HUES6 (cell line): Measurements from ENCODE around the gene RPS8.
"Not testable (repeated sequence)": the region's sequence is repeated elsewhere in the genome, so short reads cannot be mapped to it uniquely, and the experiment has no call there.

Experiments
- H3K27ac ChIP-seq: 2 replicates; pipeline ENCODE4 v1.7.0; 2013; ENCODE audit warnings: low read depth, mild to moderate bottlenecking, low read length, inconsistent platforms
- H3K27me3 ChIP-seq: 2 replicates; pipeline ENCODE4 v1.6.1; 2013; ENCODE audit warnings: low read length; ENCODE audit not compliant: control insufficient read depth, insufficient read depth
- H3K36me3 ChIP-seq: 2 replicates; pipeline ENCODE4 v1.6.1; 2013; ENCODE audit warnings: low read length; ENCODE audit not compliant: control insufficient read depth, insufficient read depth
- H3K4me1 ChIP-seq: 2 replicates; pipeline ENCODE4 v1.6.1; 2013; ENCODE audit warnings: low read length; ENCODE audit not compliant: control insufficient read depth, insufficient read depth
- H3K4me3 ChIP-seq: 2 replicates; pipeline ENCODE4 v1.5.1; 2013; ENCODE audit warnings: low read depth, low read length
- H3K9ac ChIP-seq: one replicate; pipeline ENCODE4 v1.6.1; 2013; ENCODE audit warnings: mild to moderate bottlenecking, low read length
- H3K9me3 ChIP-seq: 2 replicates; pipeline ENCODE4 v1.6.1; 2013; ENCODE audit warnings: low read depth, low read length; ENCODE audit not compliant: control insufficient read depth, insufficient read depth

RPS8 gene

DNA sequence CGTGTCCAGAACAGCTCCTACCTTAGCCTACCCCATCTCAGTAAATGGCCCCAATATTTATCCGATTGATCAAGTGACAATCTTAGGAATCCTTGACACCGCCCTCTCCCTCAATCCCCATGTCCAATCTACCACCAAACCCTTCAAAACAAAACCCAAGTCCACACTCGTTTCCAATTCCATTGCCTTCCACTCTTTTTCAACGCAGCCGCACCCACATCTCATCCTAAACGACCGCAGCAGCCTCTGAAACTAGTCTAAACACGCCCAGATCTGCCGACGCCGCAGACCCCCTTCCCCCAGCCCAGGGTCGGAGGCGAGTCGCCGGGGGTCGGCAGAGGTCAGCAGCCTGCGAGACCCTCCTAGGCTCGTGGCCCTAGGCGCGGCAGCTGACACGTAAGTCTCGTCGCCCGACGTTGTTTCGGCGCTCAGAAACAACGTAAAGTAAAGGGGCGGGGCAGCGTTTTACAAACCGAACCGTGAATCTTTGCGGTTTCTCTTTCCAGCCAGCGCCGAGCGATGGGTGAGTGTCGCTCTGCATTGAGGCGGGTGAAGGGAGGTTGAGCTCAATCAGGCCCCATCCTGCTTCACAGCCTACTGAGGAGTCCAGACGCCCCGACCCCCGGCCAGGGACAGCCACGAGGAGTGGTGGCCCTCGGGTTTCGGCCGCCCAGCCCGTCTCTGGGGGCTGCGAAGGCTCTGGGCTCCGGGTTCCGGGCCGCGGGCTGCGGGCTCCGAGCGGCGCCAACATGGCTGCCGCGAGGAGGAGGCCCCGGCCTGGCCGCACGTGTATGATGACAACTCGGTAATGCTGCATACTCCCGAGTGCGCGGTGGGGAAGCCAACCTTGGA lies at the start of gene RPS8:
Gene RPS8, plus strand, starts transcription at position 463 of the 852 bp plus-strand sequence. Its CDS starts 57 bp downstream, at position 520.
- peak within 1 kb of the TSS; percentile 90 for H3K27ac ChIP-seq
- H3K36me3 ChIP-seq, result peaks cover 45% of the 10 kb centered on the region
- H3K27me3 ChIP-seq, result no peaks in the 10 kb centered on the region
- H3K4me1 ChIP-seq, result 0 out of 2 replicates have a peak, but pooled peaks cover 6% of the 10 kb centered on the region
- peak within 1 kb of the TSS; percentile 72 for H3K4me3 ChIP-seq
- H3K9ac ChIP-seq, result peak within 1 kb of the TSS; percentile 98
- H3K9me3 ChIP-seq, result no peaks in the 10 kb centered on the region

DNA sequence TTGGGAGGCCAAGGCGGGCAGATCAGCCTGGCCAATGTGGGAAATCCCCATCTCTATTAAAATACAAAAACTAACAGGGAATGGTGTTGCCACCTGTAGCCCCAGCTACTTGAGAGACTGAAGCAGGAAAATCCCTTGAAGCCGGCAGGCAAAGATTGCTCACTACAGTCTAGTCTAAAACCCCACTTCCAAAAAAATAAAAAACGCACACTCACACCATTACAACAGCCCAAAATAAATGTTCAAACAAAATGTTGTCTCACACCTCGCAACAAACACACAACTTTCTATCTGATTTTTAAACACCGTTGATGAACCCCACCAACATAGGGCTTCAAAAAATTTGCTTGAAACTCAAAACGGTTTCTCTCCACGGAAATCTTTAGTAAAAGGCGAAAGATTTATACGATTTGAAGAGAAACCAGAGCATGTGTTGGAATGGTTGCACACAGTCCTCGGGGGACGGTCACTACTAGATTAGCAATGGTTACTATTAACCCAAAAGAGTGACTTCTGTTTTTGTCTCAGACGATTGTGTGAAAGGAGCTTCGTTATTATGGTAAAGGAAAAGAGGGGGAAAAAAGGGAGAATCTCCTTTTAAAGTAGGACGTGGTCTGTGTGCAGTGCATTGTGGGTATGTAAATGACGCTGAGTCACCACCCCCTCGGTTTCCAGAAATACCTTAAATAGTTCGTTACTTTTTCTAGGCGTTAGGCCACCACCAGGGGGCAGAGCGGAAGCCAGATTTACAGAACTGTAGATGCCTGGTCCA lies 44.4 kb upstream of the RPS8 start, which contains the start of gene RNU5D-1:
Gene RNU5D-1, minus strand, starts transcription at position 430 of the 772 bp plus-strand sequence.
- no peaks in the 10 kb centered on the region for H3K9me3 ChIP-seq
- H3K36me3 ChIP-seq, result no peaks in the 10 kb centered on the region
- peak within 1 kb of the TSS; percentile 87 for H3K9ac ChIP-seq
- peak within 1 kb of the TSS; percentile 91 for H3K27ac ChIP-seq
- no peaks in the 10 kb centered on the region for H3K27me3 ChIP-seq
- no peak within 1 kb of the TSS for H3K4me3 ChIP-seq
- peaks cover 5% of the 10 kb centered on the region; the same call in 1 of the 2 replicates for H3K4me1 ChIP-seq

DNA sequence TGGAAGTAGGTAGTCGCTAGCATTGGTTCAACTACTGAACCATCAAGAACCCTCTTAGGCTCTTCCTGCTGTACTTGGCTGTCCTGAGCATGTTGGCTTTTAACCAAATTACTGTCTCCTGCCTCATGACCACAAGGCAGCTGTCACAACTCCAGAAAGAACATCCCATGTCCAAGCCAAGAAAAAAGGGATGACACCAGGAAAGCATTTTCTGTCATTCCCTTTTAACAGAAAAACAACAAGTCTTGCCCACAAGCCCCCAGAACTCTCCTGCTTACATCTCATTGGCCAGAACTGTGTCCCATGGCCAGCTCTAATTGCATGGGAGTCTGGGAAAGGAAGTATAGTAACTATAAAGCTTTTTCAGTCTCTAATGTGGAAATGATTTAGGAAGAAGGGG lies 42.0 kb upstream of the RPS8 start:
- Histone ChIP-seq H3K9me3 (no peaks in the 10 kb centered on the region), H3K36me3 (no peaks in the 10 kb centered on the region), H3K9ac (no peak overlapping the region), H3K4me3 (no peak overlapping the region), H3K4me1 (peaks cover 5% of the 10 kb centered on the region; the same call in 1 of the 2 replicates), H3K27me3 (no peaks in the 10 kb centered on the region), H3K27ac (no peak overlapping the region)

DNA sequence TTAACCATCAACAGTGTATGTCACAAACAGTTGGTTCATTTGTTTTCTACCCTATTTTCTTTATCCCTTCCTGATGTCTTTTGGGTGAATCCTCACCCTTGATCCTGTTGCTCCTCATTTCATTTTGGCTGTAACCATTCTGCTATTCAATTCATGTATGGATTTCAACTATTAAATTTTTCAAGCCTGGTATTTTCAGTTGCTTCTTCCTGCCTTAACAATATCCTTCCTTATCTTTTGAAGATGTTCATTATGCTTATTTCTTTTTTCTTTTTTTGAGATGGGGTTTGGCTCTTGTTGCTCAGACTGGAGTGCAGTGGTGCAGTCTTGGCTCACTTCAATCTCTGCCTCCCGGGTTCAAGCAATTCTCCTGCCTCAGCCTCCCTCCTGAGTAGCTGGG lies 41.6 kb upstream of the RPS8 start:
- Histone ChIP-seq H3K27ac (no peak overlapping the region), H3K36me3 (no peaks in the 10 kb centered on the region), H3K9ac (no peak overlapping the region), H3K9me3 (no peaks in the 10 kb centered on the region), H3K4me3 (no peak overlapping the region), H3K4me1 (peaks cover 5% of the 10 kb centered on the region; the same call in 1 of the 2 replicates), H3K27me3 (no peaks in the 10 kb centered on the region)

DNA sequence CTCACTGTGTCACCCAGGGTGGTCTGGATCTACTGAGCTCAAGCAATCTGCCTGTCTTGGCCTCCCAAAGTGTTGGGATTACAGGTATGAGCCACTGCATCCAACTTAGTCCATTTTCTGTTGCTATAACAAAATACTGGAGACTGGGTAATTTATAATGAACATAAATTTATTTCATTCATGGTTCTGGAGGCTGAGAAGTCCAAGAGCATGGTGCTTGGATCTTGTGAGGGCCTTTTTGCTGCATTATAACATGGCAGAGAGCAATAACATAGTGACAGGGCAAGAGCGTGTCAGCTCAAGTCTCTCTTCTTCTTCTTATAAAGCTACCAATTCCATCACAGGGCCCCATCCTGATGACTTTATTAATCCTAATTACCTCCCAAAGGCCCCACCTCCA lies 39.3 kb upstream of the RPS8 start:
- H3K27ac ChIP-seq, result no peak overlapping the region
- no peak overlapping the region for H3K4me3 ChIP-seq
- no peaks in the 10 kb centered on the region for H3K27me3 ChIP-seq
- peaks cover 5% of the 10 kb centered on the region; the same call in 1 of the 2 replicates for H3K4me1 ChIP-seq
- peaks cover 2% of the 10 kb centered on the region; the same call in 1 of the 2 replicates for H3K36me3 ChIP-seq
- H3K9ac ChIP-seq, result no peak overlapping the region
- H3K9me3 ChIP-seq, result no peaks in the 10 kb centered on the region

DNA sequence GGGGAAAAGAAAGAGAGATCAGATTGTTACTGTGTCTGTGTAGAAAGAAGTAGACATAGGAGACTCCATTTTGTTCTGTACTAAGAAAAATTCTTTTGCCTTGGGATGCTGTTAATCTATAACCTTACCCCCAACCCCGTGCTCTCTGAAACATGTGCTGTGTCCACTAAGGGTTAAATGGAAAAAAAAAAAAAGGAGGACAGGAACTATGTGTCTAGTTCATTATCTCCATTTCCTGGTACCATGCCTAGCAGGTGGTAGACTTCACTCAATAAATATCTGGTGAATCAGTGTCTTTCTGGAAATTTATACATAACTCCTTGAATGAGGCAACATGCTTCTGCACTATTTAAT lies 36.4 kb upstream of the RPS8 start:
- peaks cover 21% of the 10 kb centered on the region for H3K36me3 ChIP-seq
- H3K4me1 ChIP-seq, H3K27me3 ChIP-seq, H3K27ac ChIP-seq, H3K9me3 ChIP-seq: not testable (repeated sequence)
- H3K9ac ChIP-seq, result peak overlapping the region; percentile 69
- H3K4me3 ChIP-seq, result peak overlapping the region; percentile 90

DNA sequence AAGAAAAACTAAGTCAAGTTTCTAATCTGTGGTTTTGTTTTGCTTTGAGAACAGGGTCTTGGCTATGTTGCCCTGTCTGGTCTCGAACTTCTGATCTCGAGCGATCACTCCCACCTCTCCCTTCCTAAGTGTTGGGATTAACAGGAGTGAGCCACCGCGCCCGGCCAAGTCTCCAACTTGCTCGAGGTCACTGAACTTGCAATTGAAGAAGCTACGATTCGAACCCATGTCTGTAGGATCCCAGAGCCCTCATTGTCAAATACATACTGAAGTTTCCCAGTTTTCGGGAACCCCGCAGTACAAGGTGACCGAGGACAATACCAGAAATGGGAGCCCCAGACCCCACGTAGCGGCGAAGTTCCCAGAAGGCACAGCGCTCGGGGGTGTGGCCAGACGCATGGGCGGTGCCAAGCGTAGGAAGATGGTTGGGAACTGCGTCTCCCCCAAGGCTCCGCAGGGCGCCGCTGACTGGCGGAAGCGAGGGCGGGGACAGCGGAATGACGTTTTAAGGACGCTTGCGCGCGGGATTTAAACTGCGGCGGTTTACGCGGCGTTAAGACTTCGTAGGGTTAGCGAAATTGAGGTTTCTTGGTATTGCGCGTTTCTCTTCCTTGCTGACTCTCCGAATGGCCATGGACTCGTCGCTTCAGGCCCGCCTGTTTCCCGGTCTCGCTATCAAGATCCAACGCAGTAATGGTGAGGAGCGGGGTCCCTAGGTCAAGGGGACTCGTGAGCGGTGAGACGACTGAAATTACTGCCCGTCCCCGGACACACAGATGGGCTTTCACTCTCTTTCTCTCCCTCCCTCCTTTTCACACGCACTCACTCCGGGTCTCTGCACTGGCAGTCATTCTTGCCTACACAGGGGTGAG lies 35.8 kb upstream of the RPS8 start, which contains the start of gene KIF2C:
Gene KIF2C, plus strand, starts transcription at position 531 of the 872 bp plus-strand sequence. Its CDS starts 96 bp downstream, at position 627.
- H3K4me1 ChIP-seq, result no peaks in the 10 kb centered on the region
- H3K27ac ChIP-seq, result peak within 1 kb of the TSS; percentile 66; the same call in 1 of the 2 replicates
- H3K36me3 ChIP-seq, result peaks cover 26% of the 10 kb centered on the region
- H3K4me3 ChIP-seq, result peak within 1 kb of the TSS; percentile 90
- H3K9me3 ChIP-seq, result no peaks in the 10 kb centered on the region
- H3K27me3 ChIP-seq, result no peaks in the 10 kb centered on the region
- peak within 1 kb of the TSS; percentile 96 for H3K9ac ChIP-seq

DNA sequence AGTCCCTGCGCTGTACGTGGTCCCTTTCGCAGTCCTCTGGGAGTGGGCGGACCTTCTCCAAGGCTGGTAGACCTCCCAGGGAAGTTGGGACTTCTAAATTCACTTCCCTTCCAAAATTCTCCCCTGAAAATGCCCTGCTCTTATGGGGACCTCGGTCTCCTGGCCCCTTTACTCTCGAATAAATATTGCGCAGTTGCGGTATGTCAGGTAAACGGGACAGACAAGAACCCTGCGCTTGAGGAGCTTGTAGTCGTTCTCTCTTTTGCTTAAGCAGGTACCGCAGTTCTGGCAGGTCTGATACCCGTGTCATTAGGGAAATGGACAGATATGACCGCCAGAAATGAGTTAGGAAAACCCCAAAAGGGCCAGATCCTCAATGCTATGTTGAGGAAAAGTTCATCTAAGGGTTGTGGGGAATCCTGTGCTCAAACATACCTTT lies 35.1 kb upstream of the RPS8 start:
- peak overlapping the region; percentile 90 for H3K4me3 ChIP-seq
- H3K36me3 ChIP-seq, result peaks cover 29% of the 10 kb centered on the region
- H3K9me3 ChIP-seq, result no peaks in the 10 kb centered on the region
- H3K4me1 ChIP-seq, result no peaks in the 10 kb centered on the region
- H3K27ac ChIP-seq, result peak overlapping the region; percentile 66; the same call in 1 of the 2 replicates
- H3K27me3 ChIP-seq, result no peaks in the 10 kb centered on the region
- peak overlapping the region; percentile 96 for H3K9ac ChIP-seq

DNA sequence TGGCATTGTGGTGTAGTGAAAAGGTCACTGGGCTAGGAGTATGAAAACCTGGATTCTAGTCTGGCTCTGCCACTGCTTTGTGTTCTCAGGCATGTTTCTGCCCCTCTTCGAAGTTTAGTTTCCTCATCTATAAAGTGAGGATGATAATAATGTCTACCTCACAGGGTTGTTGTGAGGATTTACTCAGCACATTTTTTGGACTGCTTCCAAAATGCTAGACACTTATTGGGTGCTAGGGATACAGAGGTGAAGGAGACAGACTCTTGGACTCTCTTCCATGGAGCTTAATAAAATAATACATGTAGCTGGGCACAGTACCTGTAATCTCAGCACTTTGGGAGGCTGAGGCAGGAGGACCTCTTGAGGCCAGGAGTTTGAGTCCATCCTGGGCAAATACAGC lies 32.1 kb upstream of the RPS8 start:
- peaks cover 56% of the 10 kb centered on the region for H3K36me3 ChIP-seq

DNA sequence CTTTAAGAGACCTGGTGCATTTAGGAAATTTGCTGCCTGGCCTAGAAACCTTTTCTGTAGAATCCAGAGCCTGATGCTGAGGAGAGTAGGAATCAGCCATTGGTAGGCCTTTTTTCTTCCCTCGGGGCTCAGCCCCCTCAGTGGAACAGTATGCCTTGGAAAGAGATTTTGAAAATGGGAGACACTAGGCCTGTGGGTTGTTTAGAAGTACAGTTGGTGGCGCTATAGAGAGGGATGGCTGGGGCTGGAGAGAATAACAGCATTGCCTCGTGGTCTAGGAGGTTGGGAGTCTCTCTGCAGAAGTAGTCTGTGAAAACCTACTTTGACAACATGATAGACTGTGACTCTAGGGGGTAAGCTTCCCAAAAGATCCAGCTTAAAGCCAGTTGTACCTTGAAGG lies 27.5 kb upstream of the RPS8 start:
- Histone ChIP-seq H3K36me3 (peaks cover 78% of the 10 kb centered on the region), H3K27ac (no peak overlapping the region), H3K9me3 (no peaks in the 10 kb centered on the region), H3K27me3 (no peaks in the 10 kb centered on the region), H3K4me3 (no peak overlapping the region), H3K9ac (no peak overlapping the region), H3K4me1 (no peaks in the 10 kb centered on the region)

More for the DNA sequence above, 32.1 kb upstream of the RPS8 start:
- no peaks in the 10 kb centered on the region for H3K9me3 ChIP-seq
- no peaks in the 10 kb centered on the region for H3K4me1 ChIP-seq
- no peaks in the 10 kb centered on the region for H3K27me3 ChIP-seq
- no peak overlapping the region for H3K4me3 ChIP-seq
- H3K27ac ChIP-seq, result no peak overlapping the region
- H3K9ac ChIP-seq, result no peak overlapping the region
